ENCODE measurements around the gene REG3A.

Gene REG3A

GRCh38 chr2:79159653-79160052, at the start of gene REG3A:
TSS of gene REG3A (minus strand) at chr2:79159753. CDS start at chr2:79159405, 348 bp downstream.
- no peak for DNase-seq (ENCODE audit: low spot score)

- no peak for DNase-seq (ENCODE audit: low spot score)
Measured at GRCh38 chr2:79200762-79201161, 41.2 kb upstream of the REG3A start.

DNA sequence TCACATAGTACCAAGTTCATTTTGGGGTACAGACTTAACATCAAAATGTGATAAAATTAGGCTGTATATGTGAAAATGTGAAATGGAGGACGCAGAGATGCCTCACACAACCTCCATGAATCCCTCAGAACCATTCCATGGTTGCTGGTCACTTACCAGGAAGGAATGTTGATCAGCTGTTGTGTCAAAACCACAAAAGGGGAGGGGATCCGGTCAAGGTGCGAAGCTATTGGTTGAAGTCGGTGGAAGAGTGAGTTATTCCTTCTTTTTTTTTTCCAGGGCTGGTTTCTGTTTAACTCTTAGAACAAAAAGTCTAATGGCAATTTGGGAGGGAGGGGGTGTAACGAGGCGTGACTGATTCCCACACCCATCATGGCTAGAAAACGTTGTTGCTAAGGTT, 32.3 kb upstream of the REG3A start:
- DNase-seq (ENCODE audit: low spot score): no peak

DNA sequence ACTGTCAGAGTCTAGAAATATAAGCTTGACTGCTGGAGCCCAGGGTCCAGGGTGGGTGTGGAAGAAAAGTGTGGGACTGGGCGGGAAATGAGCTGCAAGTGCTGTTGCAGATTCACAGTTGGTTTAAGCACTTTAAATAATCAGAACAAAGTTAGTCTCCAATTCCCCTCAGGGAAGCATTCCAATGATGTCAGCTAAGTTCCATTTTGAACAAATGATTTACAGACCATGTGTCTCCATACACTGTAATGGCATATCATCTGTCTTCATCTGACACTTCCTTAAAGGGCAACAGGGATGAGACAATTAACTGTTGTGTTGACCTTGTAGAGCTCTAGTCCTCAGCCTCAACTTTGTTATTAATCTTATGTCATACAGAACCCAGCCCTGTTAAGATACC, 31.5 kb upstream of the REG3A start:
- no peak for DNase-seq (ENCODE audit: low spot score)

GRCh38 chr2:79189465-79189864, 29.9 kb upstream of the REG3A start:
- DNase-seq (ENCODE audit: low spot score): no peak

- no peak for DNase-seq (ENCODE audit: low spot score)
Measured at GRCh38 chr2:79181617-79182016, 22.1 kb upstream of the REG3A start.

DNA sequence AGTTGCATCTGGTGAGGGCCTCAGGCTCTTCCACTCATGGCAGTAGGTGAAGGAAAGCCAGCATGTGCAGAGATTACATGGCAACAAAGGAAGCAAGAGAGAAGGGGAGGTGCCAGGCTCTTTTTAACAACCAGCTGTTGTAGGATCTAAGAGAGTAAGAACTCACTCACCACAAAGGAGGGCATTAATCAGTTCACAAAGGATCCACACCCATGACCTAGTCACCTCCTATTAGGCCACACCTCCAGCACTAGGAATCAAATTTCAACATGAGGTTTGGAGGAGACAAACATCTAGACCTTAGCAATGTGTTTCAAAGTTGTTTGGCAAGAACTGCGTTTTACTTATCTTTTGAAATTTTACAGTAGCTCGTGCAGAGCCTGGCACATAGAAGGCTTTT, 20.5 kb upstream of the REG3A start:
- DNase-seq (ENCODE audit: low spot score): no peak

DNA sequence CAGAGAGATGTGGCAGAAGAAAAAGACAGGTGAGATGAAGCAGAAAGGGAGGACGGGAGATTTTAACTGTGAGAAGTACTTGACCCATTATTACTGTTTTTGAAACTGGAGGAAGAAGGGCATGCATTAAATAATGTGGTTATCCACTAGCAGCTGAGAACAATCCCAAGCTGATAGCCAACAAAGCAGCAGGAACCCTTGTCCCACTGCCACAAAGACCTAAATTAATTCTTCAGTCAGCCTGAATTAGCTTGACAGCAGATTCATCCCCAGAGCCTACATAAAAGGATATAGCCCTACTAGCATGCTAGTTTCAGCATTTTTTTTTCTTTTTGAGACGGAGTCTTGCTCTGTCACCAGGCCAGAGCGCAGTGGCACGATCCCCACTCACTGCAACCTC, 19.5 kb upstream of the REG3A start:
- no peak for DNase-seq (ENCODE audit: low spot score)

- DNase-seq (ENCODE audit: low spot score): no peak
Measured at GRCh38 chr2:79178076-79178674, 18.6 kb upstream of the REG3A start.

DNA sequence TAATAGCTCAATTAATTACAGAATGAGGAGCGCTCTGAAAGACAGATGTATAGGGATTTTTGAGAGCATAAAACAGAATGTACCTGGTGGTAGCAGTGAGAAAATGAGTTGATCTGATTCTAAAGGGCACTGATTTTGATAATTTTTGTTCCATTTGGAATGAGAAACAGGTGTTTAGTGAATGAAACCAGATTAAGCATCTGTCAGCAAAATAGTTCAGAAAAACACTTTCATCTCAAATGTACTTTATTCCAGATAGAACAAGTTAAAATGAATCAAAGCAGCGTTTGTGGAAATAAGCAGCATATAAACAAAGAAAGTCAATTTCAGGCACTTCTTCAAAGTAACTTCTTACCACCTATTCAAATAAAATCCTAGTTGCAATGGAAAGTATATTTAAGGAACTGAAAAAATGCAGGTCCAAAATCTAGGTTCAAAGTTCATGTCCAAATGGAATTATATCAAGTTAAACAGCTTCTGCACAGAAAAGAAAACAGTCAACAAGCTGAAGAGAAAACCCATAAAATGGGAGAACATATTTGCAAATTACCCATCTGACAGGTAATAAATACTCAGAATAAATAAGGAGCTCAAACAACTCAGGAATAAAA, 11.9 kb upstream of the REG3A start:
- DNase-seq (ENCODE audit: low spot score): no peak

GRCh38 chr2:79162801-79163200, 3.2 kb upstream of the REG3A start:
- no peak for DNase-seq (ENCODE audit: low spot score)

DNA sequence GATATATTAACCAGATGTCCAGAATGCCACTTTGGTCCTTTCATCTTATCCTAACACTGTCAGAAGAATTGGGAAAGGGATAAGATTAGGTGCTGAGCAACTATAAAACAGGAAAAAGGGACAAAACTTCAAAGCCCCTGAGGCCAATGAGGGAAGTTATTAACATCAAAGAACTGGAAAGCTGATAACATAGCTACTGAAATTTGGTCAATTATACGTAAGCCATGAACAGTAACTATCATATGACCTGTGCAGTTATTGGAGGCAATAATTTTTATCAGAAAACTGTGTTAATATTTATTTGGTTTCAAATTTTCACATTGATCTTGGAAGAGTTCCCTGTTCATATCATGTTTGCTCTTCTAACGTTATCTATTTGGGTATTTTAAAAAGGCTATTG, 2.6 kb upstream of the REG3A start:
- DNase-seq (ENCODE audit: low spot score): no peak

DNA sequence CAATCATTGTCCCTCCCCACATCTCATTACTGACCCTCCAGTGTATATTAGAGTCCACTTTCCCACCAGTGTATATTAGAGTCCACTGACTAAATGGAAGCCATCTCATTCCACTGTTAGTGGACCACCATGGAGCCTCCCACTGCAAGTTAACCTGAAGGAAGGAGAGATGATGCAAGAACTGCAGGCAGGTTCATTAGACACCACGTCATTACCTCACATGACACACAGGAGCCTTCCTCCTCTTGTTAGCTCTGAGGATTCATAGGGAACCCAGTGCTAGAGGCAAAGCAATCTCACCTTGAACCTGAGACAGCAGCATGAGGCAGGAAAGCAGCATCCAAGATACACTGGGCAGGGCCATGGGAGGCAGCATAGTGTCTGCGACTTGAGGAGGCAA, 523 bp downstream of the REG3A start:
- DNase-seq (ENCODE audit: low spot score): no peak

- DNase-seq (ENCODE audit: low spot score): no peak
Measured at GRCh38 chr2:79155826-79156476, 3.6 kb downstream of the REG3A start.

DNA sequence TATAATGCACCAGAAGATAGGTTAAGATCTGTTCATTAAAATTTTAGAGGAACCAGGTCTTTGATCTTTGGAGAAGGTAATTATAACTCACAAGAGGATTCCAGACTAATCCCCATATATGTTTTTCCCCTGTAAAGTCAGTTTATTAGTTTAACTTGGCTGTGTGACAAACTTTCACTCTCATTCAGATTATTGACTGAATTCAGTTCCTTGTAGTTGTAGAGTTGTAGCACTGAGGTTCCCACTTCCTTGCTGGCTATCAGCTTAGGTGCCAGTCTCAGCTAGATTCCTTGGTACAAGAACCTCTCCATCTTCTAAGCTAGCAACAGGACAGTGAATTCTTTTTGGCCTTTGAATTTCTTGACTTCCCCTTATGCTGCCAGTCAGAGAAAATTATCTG, 20.1 kb downstream of the REG3A start:
- no peak for DNase-seq (ENCODE audit: low spot score)

GRCh38 chr2:79138385-79138784, 21.2 kb downstream of the REG3A start:
- no peak for DNase-seq (ENCODE audit: low spot score)

DNA sequence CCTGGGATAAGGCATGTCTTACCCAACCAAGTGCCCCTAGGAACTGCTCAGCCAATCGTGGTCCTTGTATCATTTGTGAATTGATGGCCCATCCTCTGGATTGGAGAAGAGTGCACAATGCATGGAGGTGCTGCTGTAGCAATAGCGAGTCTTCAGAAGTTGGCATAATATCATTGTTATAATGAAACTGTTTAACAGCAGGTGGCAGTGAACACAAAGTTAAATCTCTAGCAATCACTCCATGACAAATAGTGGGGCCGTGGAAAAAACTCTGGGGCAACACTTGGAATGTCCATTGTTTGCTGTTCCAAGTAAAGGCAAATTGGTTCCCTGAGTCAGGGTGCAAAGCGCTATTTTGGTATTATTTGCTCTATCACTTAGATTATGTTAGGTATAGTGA, 27.9 kb downstream of the REG3A start:
- DNase-seq (ENCODE audit: low spot score): no peak

DNA sequence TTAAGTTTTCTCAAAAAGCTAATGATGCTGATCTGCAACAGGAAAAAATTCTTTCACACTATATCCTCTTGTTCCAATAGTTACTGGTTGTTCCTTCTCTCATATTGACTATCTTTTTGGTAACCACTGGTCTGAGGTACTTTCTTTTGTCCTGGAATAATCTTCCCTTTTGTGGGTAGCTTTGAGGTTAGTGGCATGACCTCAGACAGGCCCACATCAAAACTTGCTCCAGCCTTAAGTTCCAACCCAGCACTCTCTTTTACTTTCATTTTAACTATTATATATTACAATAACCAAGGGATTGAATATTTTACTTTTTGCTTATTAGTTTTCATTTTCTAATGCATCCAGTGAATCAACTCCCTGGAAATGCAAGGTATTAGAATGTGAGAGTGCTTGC, 29.7 kb downstream of the REG3A start:
- DNase-seq (ENCODE audit: low spot score): no peak

DNA sequence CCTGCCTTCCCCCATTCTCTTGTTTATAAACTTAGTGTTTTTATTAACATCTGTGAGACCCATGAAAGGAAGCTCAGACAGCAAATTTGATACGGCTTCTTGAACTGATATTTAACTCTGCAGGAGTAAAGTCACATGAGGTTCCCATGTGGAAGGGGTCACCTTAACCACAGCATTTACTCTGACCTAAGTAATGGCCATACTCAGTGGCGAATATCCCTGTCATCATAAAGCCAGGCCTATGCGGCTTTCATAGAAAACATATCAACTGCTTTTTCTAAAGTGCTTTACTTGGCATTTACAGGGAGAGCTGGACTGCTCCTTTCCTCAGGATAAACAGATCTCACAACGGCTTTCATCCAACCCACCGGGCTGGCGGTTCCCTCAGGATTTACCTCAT, 30.3 kb downstream of the REG3A start:
- DNase-seq (ENCODE audit: low spot score): no peak

- DNase-seq (ENCODE audit: low spot score): no peak
Measured at GRCh38 chr2:79128406-79128805, 31.1 kb downstream of the REG3A start.

GRCh38 chr2:79125721-79125985, 33.9 kb downstream of the REG3A start:
- no peak for DNase-seq (ENCODE audit: low spot score)

- DNase-seq (ENCODE audit: low spot score): no peak
Measured at GRCh38 chr2:79124907-79125720, 34.4 kb downstream of the REG3A start.

DNA sequence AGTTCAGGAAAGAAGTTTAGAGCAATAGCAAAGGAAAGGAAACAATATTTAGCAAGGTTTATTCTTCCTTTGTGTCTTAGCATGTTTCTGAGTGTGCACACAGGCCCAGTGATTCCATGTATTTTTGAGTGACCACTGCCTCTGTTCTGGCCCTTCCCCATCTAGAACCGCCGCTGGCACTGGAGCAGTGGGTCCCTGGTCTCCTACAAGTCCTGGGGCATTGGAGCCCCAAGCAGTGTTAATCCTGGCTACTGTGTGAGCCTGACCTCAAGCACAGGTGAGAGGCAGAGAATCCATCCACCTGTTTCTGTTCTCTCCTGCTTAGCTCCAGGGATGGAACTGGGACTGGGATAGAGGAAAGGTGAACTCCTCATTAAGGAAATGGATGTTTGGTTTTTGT, 36.9 kb downstream of the REG3A start:
- no peak for DNase-seq (ENCODE audit: low spot score)

Data from globus pallidus (tissue), 1 donor.